Measurements from ENCODE around the gene MRPS7.

GRCh38 chr17:75273977-75274708, 12.5 kb downstream of the MRPS7 start:
- no peak for TF ChIP-seq CTCF (conservative IDR thresholded peaks at IDR 0.05 in 1 of 2, IDR thresholded peaks at IDR 0.05 in 1 of 2; ENCODE audit: extremely low read depth in 1 of 2, insufficient read depth in 1 of 2, low read depth in 1 of 2, low read length in 2 of 2)
- TF ChIP-seq EZH2 (IDR thresholded peaks at IDR 0.05; ENCODE audit: borderline replicate concordance, low read length): no peak
